GM23338 (cell line): Measurements from ENCODE around the gene FILIP1L. TPM values are rescaled to one million over a fixed set of nuclear protein-coding genes. Genes with fewer than 3 reads are reported as not detected.

Source experiments
- ATAC-seq: fragments of 200-7000 bp; cut with Tn5 transposase; 3 replicates; pipeline ENCODE4 v1.9.1; 2020
- DNase-seq: peaks from one replicate; pipeline ENCODE4 v3.0.0-alpha.2; 2015; ENCODE audit warnings: low spot score
- H2AFZ ChIP-seq: fragments of 200-600 bp; sonication (generic); 2 replicates; pipeline ENCODE4 v1.8.0; 2016; ENCODE audit warnings: antibody characterized with exemption, mild to moderate bottlenecking, moderate library complexity
- H3F3A ChIP-seq: fragments of 200-600 bp; sonication (generic); replicated peaks from 2 replicates; pipeline ENCODE4 v1.8.0; 2017; ENCODE audit warnings: antibody characterized with exemption, mixed run types, low read depth
- H3K27ac ChIP-seq: fragments of 200-600 bp; sonication (generic); 2 replicates; pipeline ENCODE4 v1.6.1; 2016; ENCODE audit warnings: low read depth
- H3K27me3 ChIP-seq: fragments of 200-600 bp; sonication (generic); 2 replicates; pipeline ENCODE4 v1.8.0; 2016; ENCODE audit warnings: mild to moderate bottlenecking, mixed run types, moderate library complexity; ENCODE audit not compliant: insufficient read depth
- H3K36me3 ChIP-seq: fragments of 200-600 bp; sonication (generic); 2 replicates; pipeline ENCODE4 v1.8.0; 2016; ENCODE audit warnings: mild to moderate bottlenecking; ENCODE audit not compliant: insufficient read depth
- H3K4me1 ChIP-seq: fragments of 200-600 bp; sonication (generic); 2 replicates; pipeline ENCODE4 v1.8.0; 2016; ENCODE audit warnings: mild to moderate bottlenecking, moderate library complexity; ENCODE audit not compliant: insufficient read depth
- H3K4me2 ChIP-seq: fragments of 200-600 bp; sonication (generic); 2 replicates; pipeline ENCODE4 v1.7.1; 2017; ENCODE audit warnings: mixed run types
- H3K4me3 ChIP-seq: fragments of 200-600 bp; sonication (generic); 2 replicates; pipeline ENCODE4 v1.6.1; 2016; ENCODE audit warnings: mixed run types
- H3K79me2 ChIP-seq: fragments of 200-600 bp; sonication (generic); replicated peaks from 2 replicates; pipeline ENCODE4 v1.8.0; 2017; ENCODE audit warnings: mild to moderate bottlenecking; ENCODE audit not compliant: insufficient read depth
- H3K9me2 ChIP-seq: fragments of 200-600 bp; sonication (generic); 2 replicates; pipeline ENCODE4 v1.8.0; 2017; ENCODE audit not compliant: insufficient read depth
- H4K20me1 ChIP-seq: fragments of 200-600 bp; sonication (generic); replicated peaks from 2 replicates; pipeline ENCODE4 v1.8.0; 2017; ENCODE audit warnings: mild to moderate bottlenecking; ENCODE audit not compliant: insufficient read depth
- H3K27ac Mint-ChIP-seq: 2 replicates; pipeline ENCODE4 v1.8.0; 2020; ENCODE audit warnings: inconsistent platforms, mild to moderate bottlenecking, moderate library complexity, mixed read lengths
- H3K27me3 Mint-ChIP-seq: 3 replicates; pipeline ENCODE4 v1.8.0; 2022; ENCODE audit warnings: low read depth, mild to moderate bottlenecking, moderate library complexity, mixed read lengths, inconsistent platforms; ENCODE audit not compliant: insufficient read depth, poor library complexity
- H3K36me3 Mint-ChIP-seq: 3 replicates; pipeline ENCODE4 v1.8.0; 2021; ENCODE audit warnings: low read depth, mild to moderate bottlenecking, inconsistent platforms, moderate library complexity, mixed read lengths
- H3K4me1 Mint-ChIP-seq: 3 replicates; pipeline ENCODE4 v1.8.0; 2020; ENCODE audit warnings: mild to moderate bottlenecking, inconsistent platforms, mixed read lengths
- H3K4me3 Mint-ChIP-seq: 3 replicates; pipeline ENCODE4 v1.8.0; 2021; ENCODE audit warnings: moderate library complexity, mild to moderate bottlenecking, inconsistent platforms, mixed read lengths
- H3K9me3 Mint-ChIP-seq: 3 replicates; pipeline ENCODE4 v1.8.0; 2020; ENCODE audit warnings: moderate library complexity, mild to moderate bottlenecking, inconsistent platforms, mixed read lengths
- NANOG ChIP-seq: IDR thresholded peaks from 2 replicates; pipeline ENCODE4 v1.6.1; 2016; ENCODE audit warnings: antibody characterized with exemption, borderline replicate concordance
- POLR2AphosphoS5 ChIP-seq: IDR thresholded peaks from 2 replicates; pipeline ENCODE4 v1.6.1; 2016; ENCODE audit warnings: antibody characterized with exemption, low read depth
- ZNF114 ChIP-seq: fragments of 250-450 bp; sonication (Bioruptor Pico); IDR thresholded peaks from 2 replicates; pipeline ENCODE4 v1.5.0; 2020; ENCODE audit warnings: mild to moderate bottlenecking, moderate library complexity
- ZNF462 ChIP-seq: fragments of 250-450 bp; sonication (Bioruptor Pico); IDR thresholded peaks from 2 replicates; pipeline ENCODE4 v1.5.0; 2020; ENCODE audit warnings: mild to moderate bottlenecking, moderate library complexity
- polyA plus RNA-seq: library from polyadenylated mRNA; unstranded; fragments of >200 nt; fragmentation: Nextera tagmentation; extraction: Ambion mirVana; gene quantifications from 2 replicates; pipeline ENCODE4 v1.2.1, GENCODE V29; 2016
- total RNA-seq: library from RNA; depleted of rRNA; stranded (reverse); fragments of >200 nt; shearing (Covaris generic); gene quantifications from 2 replicates; pipeline ENCODE4 v1.2.3, GENCODE V29; 2014
- TF ChIP-seq, protein P1 (sequence below), 2 experiments: fragments of 200-600 bp in 1 of 2; sonication (generic) in 1 of 2; conservative IDR thresholded peaks; 2 replicates each; pipeline versions ENCODE4 v1.5.1 to v1.6.1; 2016 to 2017; ENCODE audit warnings: antibody characterized with exemption in 2 of 2, low read depth in 2 of 2, mild to moderate bottlenecking in 2 of 2, moderate library complexity in 1 of 2

The FILIP1L gene
- total and polyA plus RNA-seq, 2 experiments from 2014 or later: 1.6 TPM; not detected in 1

- Histone ChIP-seq H3F3A (no peaks in the 10 kb centered on the region), H2AFZ (no peak overlapping the region), H4K20me1 (peaks cover under 1% of the 10 kb centered on the region; the same call in 1 of the 2 replicates), H3K27me3 (no peaks in the 10 kb centered on the region), H3K9me2 (0 out of 2 replicates have a peak, but pooled peaks cover 2% of the 10 kb centered on the region), H3K27ac (no peak overlapping the region), H3K36me3 (no peaks in the 10 kb centered on the region), H3K4me3 (no peak overlapping the region), H3K4me1 (no peaks in the 10 kb centered on the region), H3K4me2 (no peak overlapping the region), H3K79me2 (no peaks in the 10 kb centered on the region)
- no peaks in the 10 kb centered on the region for H3K27me3 Mint-ChIP-seq
- H3K36me3 Mint-ChIP-seq: peaks cover 4% of the 10 kb centered on the region; the same call in 1 of the 3 replicates
- no peaks in the 10 kb centered on the region for H3K4me1 Mint-ChIP-seq
- no peak for TF ChIP-seq ZNF114 (CRISPR knock-in tag)
- TF ChIP-seq, protein P1, sequence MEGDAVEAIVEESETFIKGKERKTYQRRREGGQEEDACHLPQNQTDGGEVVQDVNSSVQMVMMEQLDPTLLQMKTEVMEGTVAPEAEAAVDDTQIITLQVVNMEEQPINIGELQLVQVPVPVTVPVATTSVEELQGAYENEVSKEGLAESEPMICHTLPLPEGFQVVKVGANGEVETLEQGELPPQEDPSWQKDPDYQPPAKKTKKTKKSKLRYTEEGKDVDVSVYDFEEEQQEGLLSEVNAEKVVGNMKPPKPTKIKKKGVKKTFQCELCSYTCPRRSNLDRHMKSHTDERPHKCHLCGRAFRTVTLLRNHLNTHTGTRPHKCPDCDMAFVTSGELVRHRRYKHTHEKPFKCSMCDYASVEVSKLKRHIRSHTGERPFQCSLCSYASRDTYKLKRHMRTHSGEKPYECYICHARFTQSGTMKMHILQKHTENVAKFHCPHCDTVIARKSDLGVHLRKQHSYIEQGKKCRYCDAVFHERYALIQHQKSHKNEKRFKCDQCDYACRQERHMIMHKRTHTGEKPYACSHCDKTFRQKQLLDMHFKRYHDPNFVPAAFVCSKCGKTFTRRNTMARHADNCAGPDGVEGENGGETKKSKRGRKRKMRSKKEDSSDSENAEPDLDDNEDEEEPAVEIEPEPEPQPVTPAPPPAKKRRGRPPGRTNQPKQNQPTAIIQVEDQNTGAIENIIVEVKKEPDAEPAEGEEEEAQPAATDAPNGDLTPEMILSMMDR (conservative IDR thresholded peaks at IDR 0.05; ENCODE audit: low read depth in 2 of 2): no peak
- no peak for TF ChIP-seq POLR2AphosphoS5
- TF ChIP-seq NANOG: no peak
- no peak for TF ChIP-seq ZNF462 (CRISPR knock-in tag)
- no peak for DNase-seq
- no peak overlapping the region for H3K27ac Mint-ChIP-seq
- no peak for ATAC-seq
- H3K4me3 Mint-ChIP-seq: no peak overlapping the region
- no peaks in the 10 kb centered on the region for H3K9me3 Mint-ChIP-seq
Measured at GRCh38 chr3:99976584-99976983, 137.7 kb downstream of the FILIP1L start.
